ENCODE data around the gene DUSP10. TPM values are rescaled to one million over a fixed set of nuclear protein-coding genes. Genes with fewer than 3 reads are reported as not detected.

Gene DUSP10
- total RNA-seq, 1 donor, result 62.2 TPM

- Histone ChIP-seq H3K27ac (ENCODE audit: low read depth, low read length) (no peak overlapping the region), H4K20me1 (ENCODE audit: insufficient read depth, low read length) (no peaks in the 10 kb centered on the region), H3K4me2 (ENCODE audit: insufficient read depth, low read length) (no peak overlapping the region), H3K4me1 (ENCODE audit: insufficient read depth, low read length) (peaks cover 6% of the 10 kb centered on the region), H3K36me3 (ENCODE audit: insufficient read depth, low read length) (no peaks in the 10 kb centered on the region), H3K4me3 (ENCODE audit: insufficient read depth, low read length) (no peak overlapping the region), H3K79me2 (ENCODE audit: insufficient read depth, low read length) (no peaks in the 10 kb centered on the region), H3K27me3 (ENCODE audit: insufficient read depth, low read length) (no peaks in the 10 kb centered on the region), H2AFZ (ENCODE audit: low read length) (no peak overlapping the region), H3K9me3 (ENCODE audit: low read depth, low read length) (no peaks in the 10 kb centered on the region)
- no peak for DNase-seq (ENCODE audit: insufficient read length, low spot score, missing footprints)
- TF ChIP-seq CTCF (IDR thresholded peaks at IDR 0.05; ENCODE audit: extremely low read depth, low read depth, low read length), result no peak
Measured at GRCh38 chr1:221760911-221761310, 19.0 kb upstream of the DUSP10 start.

DNA sequence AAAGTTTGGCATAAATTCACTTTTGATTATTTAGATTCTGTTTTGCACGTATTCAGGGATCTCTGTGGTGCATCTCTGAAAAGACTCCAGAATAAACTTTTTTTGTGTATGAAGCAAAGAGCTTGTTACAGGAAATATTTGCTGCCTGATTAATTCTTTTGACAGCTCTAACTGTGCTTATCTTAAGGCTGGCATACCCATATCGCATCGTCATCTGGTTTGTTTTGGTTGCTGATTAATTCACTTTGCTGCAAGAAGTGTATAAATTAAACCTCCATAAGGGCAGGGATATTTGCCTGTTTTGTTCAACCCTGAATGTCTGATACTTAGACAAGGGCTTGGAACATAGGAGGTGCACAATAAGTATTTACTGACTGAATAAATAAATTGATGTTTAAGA lies 17.5 kb upstream of the DUSP10 start:
- Histone ChIP-seq H3K4me1 (ENCODE audit: insufficient read depth, low read length) (peaks cover 6% of the 10 kb centered on the region), H3K36me3 (ENCODE audit: insufficient read depth, low read length) (no peaks in the 10 kb centered on the region), H2AFZ (ENCODE audit: low read length) (no peak overlapping the region), H3K79me2 (ENCODE audit: insufficient read depth, low read length) (no peaks in the 10 kb centered on the region), H4K20me1 (ENCODE audit: insufficient read depth, low read length) (no peaks in the 10 kb centered on the region), H3K27me3 (ENCODE audit: insufficient read depth, low read length) (no peaks in the 10 kb centered on the region), H3K27ac (ENCODE audit: low read depth, low read length) (no peak overlapping the region), H3K4me2 (ENCODE audit: insufficient read depth, low read length) (no peak overlapping the region), H3K9me3 (ENCODE audit: low read depth, low read length) (no peaks in the 10 kb centered on the region), H3K4me3 (ENCODE audit: insufficient read depth, low read length) (no peak overlapping the region)
- DNase-seq (ENCODE audit: insufficient read length, low spot score, missing footprints), result no peak
- TF ChIP-seq CTCF (IDR thresholded peaks at IDR 0.05; ENCODE audit: extremely low read depth, low read depth, low read length), result no peak

- no peaks in the 10 kb centered on the region for H3K9me3 ChIP-seq (ENCODE audit: low read depth, low read length)
- no peak for DNase-seq (ENCODE audit: insufficient read length, low spot score, missing footprints)
- no peak overlapping the region for H3K27ac ChIP-seq (ENCODE audit: low read depth, low read length)
- H3K27me3 ChIP-seq (ENCODE audit: insufficient read depth, low read length), result no peaks in the 10 kb centered on the region
- H2AFZ ChIP-seq (ENCODE audit: low read length), result no peak overlapping the region
- peaks cover 6% of the 10 kb centered on the region for H3K4me1 ChIP-seq (ENCODE audit: insufficient read depth, low read length)
- H3K36me3 ChIP-seq (ENCODE audit: insufficient read depth, low read length), result no peaks in the 10 kb centered on the region
- no peaks in the 10 kb centered on the region for H4K20me1 ChIP-seq (ENCODE audit: insufficient read depth, low read length)
- no peak for TF ChIP-seq CTCF (IDR thresholded peaks at IDR 0.05; ENCODE audit: extremely low read depth, low read depth, low read length)
- H3K4me2 ChIP-seq (ENCODE audit: insufficient read depth, low read length), result no peak overlapping the region
- H3K4me3 ChIP-seq (ENCODE audit: insufficient read depth, low read length), result no peak overlapping the region
- H3K79me2 ChIP-seq (ENCODE audit: insufficient read depth, low read length), result no peaks in the 10 kb centered on the region
Measured at GRCh38 chr1:221758455-221758854, 16.6 kb upstream of the DUSP10 start.

GRCh38 chr1:221756830-221757551 lies 15.1 kb upstream of the DUSP10 start:
- no peaks in the 10 kb centered on the region for H3K79me2 ChIP-seq (ENCODE audit: insufficient read depth, low read length)
- H3K4me1 ChIP-seq (ENCODE audit: insufficient read depth, low read length), result peaks cover 6% of the 10 kb centered on the region
- H3K4me2 ChIP-seq (ENCODE audit: insufficient read depth, low read length), result no peak overlapping the region
- DNase-seq (ENCODE audit: insufficient read length, low spot score, missing footprints), result no peak
- no peaks in the 10 kb centered on the region for H3K9me3 ChIP-seq (ENCODE audit: low read depth, low read length)
- H2AFZ ChIP-seq (ENCODE audit: low read length), result no peak overlapping the region
- H3K27me3 ChIP-seq (ENCODE audit: insufficient read depth, low read length), result no peaks in the 10 kb centered on the region
- H3K27ac ChIP-seq (ENCODE audit: low read depth, low read length), result no peak overlapping the region
- H3K4me3 ChIP-seq (ENCODE audit: insufficient read depth, low read length), result no peak overlapping the region
- no peak for TF ChIP-seq CTCF (IDR thresholded peaks at IDR 0.05; ENCODE audit: extremely low read depth, low read depth, low read length)
- H3K36me3 ChIP-seq (ENCODE audit: insufficient read depth, low read length), result no peaks in the 10 kb centered on the region
- no peaks in the 10 kb centered on the region for H4K20me1 ChIP-seq (ENCODE audit: insufficient read depth, low read length)

Data from osteoblast (primary cell).